Activated T-cell treated with anti-CD3 and anti-CD28 coated beads, Interleukin-2, amount 50 U/mL, for 48 hours (primary cell): ENCODE results near the gene GRK5.

Source experiments
- DNase-seq, 2 experiments: peaks; one replicate each; pipeline ENCODE4 v3.0.0-alpha.2; 2020

Gene GRK5

GRCh38 chr10:119323085-119324016 lies 116.0 kb downstream of the GRK5 start:
- DNase-seq: no peak

GRCh38 chr10:119325131-119325530 lies 117.8 kb downstream of the GRK5 start:
- DNase-seq: no peak

DNA sequence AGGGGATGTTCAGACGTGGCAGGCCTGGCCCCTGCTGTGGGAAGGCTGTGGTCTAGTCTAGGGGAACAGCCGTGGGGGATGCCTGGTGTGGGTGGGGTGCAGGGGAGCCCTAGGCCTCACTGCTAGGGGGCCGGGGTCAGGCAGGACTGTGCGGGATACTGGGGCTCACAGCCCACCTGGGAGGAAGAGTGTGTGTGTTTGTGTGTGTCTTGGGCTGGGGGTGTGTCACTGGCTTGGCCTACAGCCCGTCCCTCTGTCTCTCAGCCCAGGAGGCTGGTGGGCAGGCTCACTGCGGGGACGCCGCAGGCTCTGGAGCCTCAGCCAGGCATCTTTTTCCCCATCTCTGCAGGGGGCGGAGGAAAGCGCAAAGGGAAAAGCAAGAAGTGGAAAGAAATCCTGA lies 118.8 kb downstream of the GRK5 start:
- no peak for DNase-seq

GRCh38 chr10:119327096-119327745 lies 119.8 kb downstream of the GRK5 start:
- no peak for DNase-seq

- DNase-seq: no peak
Measured at GRCh38 chr10:119328223-119328622, 120.9 kb downstream of the GRK5 start.

DNA sequence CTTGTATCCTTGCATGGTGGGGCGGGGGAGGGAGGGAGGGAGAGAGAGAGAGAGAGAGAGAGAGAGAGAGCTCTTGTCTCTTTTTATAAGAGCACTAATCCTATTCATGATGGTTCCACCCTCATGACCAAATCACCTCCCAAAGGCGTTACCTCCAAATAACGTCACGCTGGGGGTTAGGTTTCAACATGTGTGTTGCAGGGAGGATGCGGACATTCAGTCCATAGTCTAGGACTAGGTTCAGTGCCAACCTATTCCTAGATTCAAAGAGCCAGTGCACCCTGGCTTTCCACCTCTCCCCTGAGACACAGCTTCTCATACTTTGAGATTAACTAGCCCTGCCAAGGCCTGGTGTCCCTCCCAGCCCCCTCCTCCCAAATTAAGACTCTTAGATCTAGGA lies 123.0 kb downstream of the GRK5 start:
- DNase-seq: no peak

DNA sequence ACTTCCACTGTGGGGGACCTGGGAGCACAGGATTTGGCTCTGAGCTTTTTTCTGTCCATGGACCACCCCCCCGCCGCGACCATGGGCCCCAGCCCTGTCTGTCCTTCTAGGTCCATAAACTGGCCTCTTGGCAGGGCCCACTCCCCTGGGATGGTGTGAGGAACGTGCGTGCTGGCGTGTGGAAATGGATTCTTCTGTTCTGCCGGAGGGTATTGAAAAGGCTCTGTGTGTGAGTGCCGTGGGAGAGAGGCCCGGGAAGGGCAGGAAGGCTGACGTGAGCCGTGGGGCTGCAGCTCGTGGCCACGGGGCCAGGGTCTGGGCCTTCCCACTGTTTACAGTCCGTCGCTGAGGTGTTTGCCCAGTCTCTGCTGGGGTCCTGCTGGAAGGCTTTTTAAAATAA lies 123.7 kb downstream of the GRK5 start:
- DNase-seq: no peak

DNA sequence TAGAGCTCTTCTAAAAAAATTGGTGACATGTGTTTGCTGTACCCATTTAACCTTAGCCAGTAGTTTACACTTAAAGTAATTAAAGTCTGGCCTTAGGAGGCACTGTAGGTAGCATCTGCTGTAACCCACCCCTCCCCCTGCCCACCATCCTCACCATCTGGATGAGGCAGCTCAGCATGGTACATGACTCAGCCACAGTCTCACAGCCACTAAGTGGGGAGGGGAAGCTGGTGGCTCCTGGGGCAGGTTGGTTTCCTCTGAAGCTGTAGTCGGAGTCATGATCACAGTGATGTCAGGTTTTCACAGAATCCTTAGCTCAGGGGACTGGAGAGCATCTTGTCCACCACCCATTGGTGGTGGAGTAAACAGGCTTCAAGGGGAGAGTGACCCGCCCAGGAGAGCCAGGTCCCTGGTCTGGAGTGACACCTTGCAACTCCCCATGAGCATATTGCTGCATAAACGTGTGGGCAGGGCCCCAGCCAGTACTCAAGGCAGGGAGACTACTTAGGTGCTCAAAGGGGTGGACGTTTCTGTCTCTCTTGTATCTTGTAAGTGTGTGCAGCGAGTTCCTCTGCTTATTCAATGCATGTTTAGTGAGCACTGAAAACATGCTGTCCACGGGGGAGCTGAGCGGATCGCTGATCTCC lies 125.9 kb downstream of the GRK5 start:
- peak; percentile 62 to 76 for DNase-seq

- DNase-seq: no peak
Measured at GRCh38 chr10:119335671-119336353, 128.4 kb downstream of the GRK5 start.

GRCh38 chr10:119336599-119336998 lies 129.2 kb downstream of the GRK5 start:
- no peak for DNase-seq

DNA sequence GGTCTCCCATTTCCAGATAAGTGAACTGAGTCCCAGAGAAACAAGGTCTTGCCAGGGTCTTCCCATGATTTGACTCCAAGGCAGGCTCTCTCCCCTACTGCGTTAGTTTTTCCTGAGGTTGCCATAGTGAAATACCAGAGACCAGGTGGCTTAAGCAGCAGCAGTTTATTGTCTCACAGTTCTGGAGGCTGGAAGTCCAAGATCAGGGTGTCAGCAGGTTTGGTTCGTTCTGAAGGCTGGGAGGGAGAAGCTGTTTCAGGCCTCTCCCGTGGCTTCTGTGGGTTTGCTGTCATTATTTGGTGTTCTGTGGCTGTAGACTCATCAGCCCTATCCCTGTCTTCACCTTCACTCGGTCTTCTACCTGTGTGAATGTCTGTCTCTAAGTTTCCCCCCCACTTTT lies 129.9 kb downstream of the GRK5 start:
- no peak for DNase-seq

DNA sequence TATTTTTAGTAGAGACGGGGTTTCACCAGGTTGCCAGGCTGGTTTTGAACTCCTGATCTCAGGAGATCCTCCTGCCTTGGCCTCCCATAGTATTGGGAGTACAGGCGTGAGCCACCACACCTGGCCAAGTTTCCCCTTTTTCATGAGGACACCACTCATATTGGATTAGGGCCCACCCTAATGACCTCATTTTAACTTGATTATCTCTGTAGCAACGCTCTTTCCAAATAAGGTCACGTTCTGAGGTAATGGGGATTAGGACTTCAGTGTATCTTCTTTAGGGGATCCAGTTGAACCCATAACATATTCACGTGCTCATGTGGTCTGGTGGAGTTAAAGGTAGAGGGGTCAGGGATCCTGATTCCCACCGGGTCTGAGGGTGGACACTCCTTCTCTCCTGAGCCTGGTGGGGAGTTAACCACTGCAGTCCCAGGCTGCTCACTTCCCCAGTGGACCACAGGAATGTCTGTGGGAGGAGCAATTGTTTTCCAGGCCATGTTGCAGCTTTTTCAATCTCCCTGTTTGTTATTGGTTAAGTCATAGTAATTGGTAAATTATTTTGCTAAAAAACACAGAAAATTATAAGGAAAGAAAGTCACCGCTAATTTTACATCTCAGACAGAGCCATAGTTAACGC lies 130.5 kb downstream of the GRK5 start:
- no peak for DNase-seq

- no peak for DNase-seq
Measured at GRCh38 chr10:119339109-119339508, 131.7 kb downstream of the GRK5 start.

- DNase-seq: no peak
Measured at GRCh38 chr10:119340893-119341458, 133.6 kb downstream of the GRK5 start.

DNA sequence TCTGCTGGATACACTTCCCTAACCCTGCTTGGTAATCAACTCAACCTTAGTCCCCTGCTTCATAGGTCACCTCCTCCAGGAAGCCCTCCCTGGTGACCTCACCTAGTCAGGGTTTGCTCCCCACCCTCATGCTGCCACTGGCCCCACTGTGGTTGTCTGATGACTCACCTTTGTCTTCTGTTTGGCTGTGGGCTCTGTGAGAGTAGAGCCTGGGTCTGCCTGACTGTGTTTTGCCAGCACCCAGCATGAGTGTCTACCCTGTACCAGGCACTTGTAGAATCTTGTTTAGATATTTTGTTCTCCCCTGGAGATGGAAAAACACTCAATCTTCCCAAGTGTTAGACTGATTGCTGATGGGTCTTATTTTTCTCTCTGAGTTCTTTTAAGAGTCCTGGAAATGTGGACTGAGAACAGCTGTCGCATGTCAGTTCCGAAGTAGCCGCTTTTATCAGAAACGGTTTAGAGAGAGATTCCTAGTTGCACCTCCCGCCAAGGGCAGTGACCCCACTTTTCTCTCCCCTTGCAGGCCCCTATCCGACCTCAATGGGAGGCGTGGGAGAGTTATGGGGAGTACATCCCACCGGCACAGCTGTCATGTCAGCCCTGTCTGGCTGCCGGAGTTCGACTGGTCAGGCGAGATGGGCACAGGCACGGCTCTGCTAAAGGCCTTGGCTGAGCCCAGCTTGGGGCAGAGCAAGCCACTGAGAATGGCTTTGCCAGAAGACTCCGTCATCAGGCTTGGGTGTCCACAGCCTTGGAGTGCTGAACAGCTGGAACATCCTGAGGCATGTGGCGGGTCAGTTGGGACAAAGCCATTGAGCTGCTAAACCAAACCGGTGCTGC lies 134.3 kb downstream of the GRK5 start:
- peak; percentile 63 to 73 for DNase-seq

GRCh38 chr10:119342335-119342734 lies 135.0 kb downstream of the GRK5 start:
- no peak for DNase-seq

- DNase-seq: no peak
Measured at GRCh38 chr10:119343011-119343601, 135.7 kb downstream of the GRK5 start.

DNA sequence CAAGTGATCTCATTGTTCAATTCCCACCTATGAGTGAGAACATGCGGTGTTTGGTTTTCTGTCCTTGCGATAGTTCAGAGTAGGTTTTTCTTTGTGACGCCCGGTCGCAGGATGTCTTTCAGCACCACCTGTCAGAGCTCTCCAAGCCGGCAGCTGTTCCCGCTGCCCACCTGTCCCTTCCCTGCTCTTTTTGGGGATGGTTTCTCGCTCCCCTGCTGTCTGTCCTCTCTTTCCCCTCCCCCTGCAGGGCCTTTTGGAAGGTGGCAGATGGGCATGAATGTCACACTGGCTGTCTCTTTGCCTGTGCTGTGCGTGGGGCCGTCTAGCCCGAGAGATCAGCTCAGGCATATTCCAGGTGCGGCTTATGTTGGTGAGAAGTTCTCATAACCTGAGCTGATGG lies 137.0 kb downstream of the GRK5 start:
- DNase-seq: no peak

GRCh38 chr10:119346095-119346832 lies 138.9 kb downstream of the GRK5 start:
- DNase-seq: no peak
